ENCODE measurements around the gene KCTD1. TPM values are rescaled to one million over a fixed set of nuclear protein-coding genes. Genes with fewer than 3 reads are reported as not detected.

KCTD1 gene
- total RNA-seq, 1 donor from 2014 or later, result 18.8 TPM

GRCh38 chr18:26459884-26460283, 88.5 kb downstream of the KCTD1 start:
- peaks cover 21% of the 10 kb centered on the region for H3K4me1 Mint-ChIP-seq (ENCODE audit: low read depth, unreplicated experiment)
- no peak for DNase-seq
- peaks cover 2% of the 10 kb centered on the region for H3K9me3 Mint-ChIP-seq (ENCODE audit: unreplicated experiment)
- no peak for TF ChIP-seq CTCF (IDR thresholded peaks at IDR 0.05; ENCODE audit: partially characterized antibody, unreplicated experiment)
- H3K36me3 Mint-ChIP-seq (ENCODE audit: unreplicated experiment), result peaks cover 7% of the 10 kb centered on the region
- no peak overlapping the region for H3K4me3 Mint-ChIP-seq (ENCODE audit: unreplicated experiment)
- no peak overlapping the region for H3K27ac Mint-ChIP-seq (ENCODE audit: unreplicated experiment)
- H3K27me3 Mint-ChIP-seq (ENCODE audit: unreplicated experiment), result peaks cover 2% of the 10 kb centered on the region

GRCh38 chr18:26459340-26459739, 89.0 kb downstream of the KCTD1 start:
- no peak for TF ChIP-seq CTCF (IDR thresholded peaks at IDR 0.05; ENCODE audit: partially characterized antibody, unreplicated experiment)
- no peak for DNase-seq
- H3K4me1 Mint-ChIP-seq (ENCODE audit: low read depth, unreplicated experiment), result peaks cover 21% of the 10 kb centered on the region
- H3K36me3 Mint-ChIP-seq (ENCODE audit: unreplicated experiment), result peaks cover 7% of the 10 kb centered on the region
- no peak overlapping the region for H3K27ac Mint-ChIP-seq (ENCODE audit: unreplicated experiment)
- no peak overlapping the region for H3K4me3 Mint-ChIP-seq (ENCODE audit: unreplicated experiment)
- no peaks in the 10 kb centered on the region for H3K27me3 Mint-ChIP-seq (ENCODE audit: unreplicated experiment)
- peaks cover 2% of the 10 kb centered on the region for H3K9me3 Mint-ChIP-seq (ENCODE audit: unreplicated experiment)

GRCh38 chr18:26458526-26459232, 89.7 kb downstream of the KCTD1 start:
- TF ChIP-seq CTCF (IDR thresholded peaks at IDR 0.05; ENCODE audit: partially characterized antibody, unreplicated experiment), result no peak
- Mint-ChIP-seq H3K4me3 (ENCODE audit: unreplicated experiment) (no peak overlapping the region), H3K4me1 (ENCODE audit: low read depth, unreplicated experiment) (peaks cover 21% of the 10 kb centered on the region), H3K9me3 (ENCODE audit: unreplicated experiment) (peaks cover 2% of the 10 kb centered on the region), H3K36me3 (ENCODE audit: unreplicated experiment) (peaks cover 7% of the 10 kb centered on the region), H3K27me3 (ENCODE audit: unreplicated experiment) (no peaks in the 10 kb centered on the region), H3K27ac (ENCODE audit: unreplicated experiment) (peak overlapping the region; percentile 10)
- DNase-seq, result no peak

GRCh38 chr18:26457611-26458353, 90.6 kb downstream of the KCTD1 start:
- H3K27ac Mint-ChIP-seq (ENCODE audit: unreplicated experiment), result no peak overlapping the region
- peak; percentile 60 for DNase-seq
- peaks cover 7% of the 10 kb centered on the region for H3K36me3 Mint-ChIP-seq (ENCODE audit: unreplicated experiment)
- H3K9me3 Mint-ChIP-seq (ENCODE audit: unreplicated experiment), result peaks cover 2% of the 10 kb centered on the region
- TF ChIP-seq CTCF (IDR thresholded peaks at IDR 0.05; ENCODE audit: partially characterized antibody, unreplicated experiment), result peak; percentile 41
- H3K4me3 Mint-ChIP-seq (ENCODE audit: unreplicated experiment), result no peak overlapping the region
- peaks cover 21% of the 10 kb centered on the region for H3K4me1 Mint-ChIP-seq (ENCODE audit: low read depth, unreplicated experiment)
- no peaks in the 10 kb centered on the region for H3K27me3 Mint-ChIP-seq (ENCODE audit: unreplicated experiment)

- peaks cover 2% of the 10 kb centered on the region for H3K9me3 Mint-ChIP-seq (ENCODE audit: unreplicated experiment)
- DNase-seq, result no peak
- no peak for TF ChIP-seq CTCF (IDR thresholded peaks at IDR 0.05; ENCODE audit: partially characterized antibody, unreplicated experiment)
Measured at GRCh38 chr18:26457195-26457594, 91.2 kb downstream of the KCTD1 start.

More at GRCh38 chr18:26457195-26457594, 91.2 kb downstream of the KCTD1 start:
- H3K27me3 Mint-ChIP-seq (ENCODE audit: unreplicated experiment), result no peaks in the 10 kb centered on the region
- peaks cover 15% of the 10 kb centered on the region for H3K4me1 Mint-ChIP-seq (ENCODE audit: low read depth, unreplicated experiment)
- peaks cover 7% of the 10 kb centered on the region for H3K36me3 Mint-ChIP-seq (ENCODE audit: unreplicated experiment)
- no peak overlapping the region for H3K27ac Mint-ChIP-seq (ENCODE audit: unreplicated experiment)
- no peak overlapping the region for H3K4me3 Mint-ChIP-seq (ENCODE audit: unreplicated experiment)

All from glutamatergic neuron (in vitro differentiated cells).